ENCODE data around the gene DEXI. TPM values are rescaled to one million over a fixed set of nuclear protein-coding genes. Genes with fewer than 3 reads are reported as not detected.
"Not testable (repeated sequence)": the region's sequence is repeated elsewhere in the genome, so short reads cannot be mapped to it uniquely, and the experiment has no call there.

The DEXI gene
- total and polyA plus RNA-seq, 2 donors (not counting 1 experiment from before 2014, with no cell fraction given): 38.8 to 49.9 TPM

- Histone ChIP-seq H3K36me3 (ENCODE audit: control insufficient read depth, insufficient read depth, low read length) (no peaks in the 10 kb centered on the region), H3K9me3 (ENCODE audit: control insufficient read depth, insufficient read depth, low read depth, low read length) (no peaks in the 10 kb centered on the region), H3K4me3 (replicated peaks in 1 of 4; ENCODE audit: control extremely low read depth in 1 of 4, insufficient read depth in 1 of 4, low read depth in 3 of 4, low read length in 4 of 4) (no peak overlapping the region), H3K9ac (ENCODE audit: insufficient read depth, low read length) (no peak overlapping the region), H3K27ac (ENCODE audit: insufficient read depth, low read length) (no peak overlapping the region), H4K20me1 (ENCODE audit: control insufficient read depth, extremely low read depth, insufficient read depth, low read length) (no peaks in the 10 kb centered on the region), H3K79me2 (ENCODE audit: control insufficient read depth, insufficient read depth, low read length) (no peaks in the 10 kb centered on the region), H3K27me3 (ENCODE audit: control insufficient read depth, insufficient read depth, low read length) (no peaks in the 10 kb centered on the region), H2AFZ (ENCODE audit: low read length) (no peak overlapping the region), H3K4me1 (ENCODE audit: control insufficient read depth, extremely low read depth, insufficient read depth, low read length) (peaks cover 13% of the 10 kb centered on the region), H3K4me2 (ENCODE audit: extremely low read depth, insufficient read depth, low read length) (no peak overlapping the region)
- TF ChIP-seq CTCF (conservative IDR thresholded peaks at IDR 0.05 in 1 of 2, IDR thresholded peaks at IDR 0.05 in 1 of 2; ENCODE audit: low read depth in 1 of 2, low read length in 2 of 2) (no peak), EZH2 (IDR thresholded peaks at IDR 0.05; ENCODE audit: low read length, missing control alignments) (no peak)
- no peak for DNase-seq (ENCODE audit: low read depth in 2 of 2)
Observed at GRCh38 chr16:10967986-10968385, 25.7 kb upstream of the DEXI start.

DNA sequence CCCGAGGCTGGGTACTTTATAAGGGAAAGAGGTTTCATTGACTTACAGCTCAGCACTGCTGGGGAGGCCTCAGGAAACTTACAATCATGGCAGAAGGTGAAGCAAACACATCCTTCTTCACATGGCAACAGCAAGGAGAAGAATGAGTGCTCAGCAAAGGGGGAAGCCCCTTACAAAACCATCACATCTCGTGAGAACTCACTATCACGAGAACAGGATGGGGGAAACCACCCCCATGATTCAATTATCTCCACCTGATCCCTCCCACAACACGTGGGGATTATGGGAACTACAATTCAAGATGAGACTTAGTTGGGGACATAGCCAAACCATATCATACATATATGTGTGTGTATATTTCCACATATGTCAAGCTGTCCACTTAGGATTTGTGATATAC is 24.3 kb upstream of the DEXI start:
- H3K9me3 ChIP-seq (ENCODE audit: control insufficient read depth, insufficient read depth, low read depth, low read length); H3K36me3 ChIP-seq (ENCODE audit: control insufficient read depth, insufficient read depth, low read length); H3K4me1 ChIP-seq (ENCODE audit: control insufficient read depth, extremely low read depth, insufficient read depth, low read length); H3K4me2 ChIP-seq (ENCODE audit: extremely low read depth, insufficient read depth, low read length); H3K27me3 ChIP-seq (ENCODE audit: control insufficient read depth, insufficient read depth, low read length); H3K27ac ChIP-seq (ENCODE audit: insufficient read depth, low read length); H3K9ac ChIP-seq (ENCODE audit: insufficient read depth, low read length); H2AFZ ChIP-seq (ENCODE audit: low read length); H3K4me3 ChIP-seq (replicated peaks in 1 of 4; ENCODE audit: control extremely low read depth in 1 of 4, insufficient read depth in 1 of 4, low read depth in 3 of 4, low read length in 4 of 4); H3K79me2 ChIP-seq (ENCODE audit: control insufficient read depth, insufficient read depth, low read length); H4K20me1 ChIP-seq (ENCODE audit: control insufficient read depth, extremely low read depth, insufficient read depth, low read length); DNase-seq (ENCODE audit: low read depth in 2 of 2): not testable (repeated sequence)

GRCh38 chr16:10966129-10966528 is 23.9 kb upstream of the DEXI start:
- H3K4me3 ChIP-seq (replicated peaks in 1 of 4; ENCODE audit: control extremely low read depth in 1 of 4, insufficient read depth in 1 of 4, low read depth in 3 of 4, low read length in 4 of 4): no peak overlapping the region
- no peak overlapping the region for H2AFZ ChIP-seq (ENCODE audit: low read length)
- no peaks in the 10 kb centered on the region for H4K20me1 ChIP-seq (ENCODE audit: control insufficient read depth, extremely low read depth, insufficient read depth, low read length)
- H3K79me2 ChIP-seq (ENCODE audit: control insufficient read depth, insufficient read depth, low read length): no peaks in the 10 kb centered on the region
- H3K9me3 ChIP-seq (ENCODE audit: control insufficient read depth, insufficient read depth, low read depth, low read length): no peaks in the 10 kb centered on the region
- no peak overlapping the region for H3K4me2 ChIP-seq (ENCODE audit: extremely low read depth, insufficient read depth, low read length)
- DNase-seq (ENCODE audit: low read depth in 2 of 2): no peak
- H3K36me3 ChIP-seq (ENCODE audit: control insufficient read depth, insufficient read depth, low read length): peaks cover 3% of the 10 kb centered on the region
- no peaks in the 10 kb centered on the region for H3K27me3 ChIP-seq (ENCODE audit: control insufficient read depth, insufficient read depth, low read length)
- H3K27ac ChIP-seq (ENCODE audit: insufficient read depth, low read length): no peak overlapping the region
- H3K9ac ChIP-seq (ENCODE audit: insufficient read depth, low read length): no peak overlapping the region
- TF ChIP-seq CTCF (conservative IDR thresholded peaks at IDR 0.05 in 1 of 2, IDR thresholded peaks at IDR 0.05 in 1 of 2; ENCODE audit: low read depth in 1 of 2, low read length in 2 of 2) (no peak), EZH2 (IDR thresholded peaks at IDR 0.05; ENCODE audit: low read length, missing control alignments) (no peak)
- H3K4me1 ChIP-seq (ENCODE audit: control insufficient read depth, extremely low read depth, insufficient read depth, low read length): peaks cover 7% of the 10 kb centered on the region
